Ovary (tissue), 3 donors: Measurements from ENCODE around the gene MAP2K5.

ENCODE experiments used
- EP300 ChIP-seq: sonication (generic); formaldehyde crosslinking; IDR thresholded peaks from one replicate; pipeline ENCODE4 v1.6.1; 2017; ENCODE audit warnings: antibody characterized with exemption
- TF ChIP-seq, protein P1 (sequence below), 3 donors: fragments of 450-650 bp in 2 of 3; fragments of 200-600 bp in 1 of 3; IDR thresholded peaks; one replicate each; pipeline versions ENCODE4 v1.5.1 to v1.8.0; 2016 to 2022; ENCODE audit warnings: antibody characterized with exemption in 3 of 3, mild to moderate bottlenecking in 1 of 3
- donor health status: DM: no; HTN: no; CAD: no.

- TF ChIP-seq, protein P1, sequence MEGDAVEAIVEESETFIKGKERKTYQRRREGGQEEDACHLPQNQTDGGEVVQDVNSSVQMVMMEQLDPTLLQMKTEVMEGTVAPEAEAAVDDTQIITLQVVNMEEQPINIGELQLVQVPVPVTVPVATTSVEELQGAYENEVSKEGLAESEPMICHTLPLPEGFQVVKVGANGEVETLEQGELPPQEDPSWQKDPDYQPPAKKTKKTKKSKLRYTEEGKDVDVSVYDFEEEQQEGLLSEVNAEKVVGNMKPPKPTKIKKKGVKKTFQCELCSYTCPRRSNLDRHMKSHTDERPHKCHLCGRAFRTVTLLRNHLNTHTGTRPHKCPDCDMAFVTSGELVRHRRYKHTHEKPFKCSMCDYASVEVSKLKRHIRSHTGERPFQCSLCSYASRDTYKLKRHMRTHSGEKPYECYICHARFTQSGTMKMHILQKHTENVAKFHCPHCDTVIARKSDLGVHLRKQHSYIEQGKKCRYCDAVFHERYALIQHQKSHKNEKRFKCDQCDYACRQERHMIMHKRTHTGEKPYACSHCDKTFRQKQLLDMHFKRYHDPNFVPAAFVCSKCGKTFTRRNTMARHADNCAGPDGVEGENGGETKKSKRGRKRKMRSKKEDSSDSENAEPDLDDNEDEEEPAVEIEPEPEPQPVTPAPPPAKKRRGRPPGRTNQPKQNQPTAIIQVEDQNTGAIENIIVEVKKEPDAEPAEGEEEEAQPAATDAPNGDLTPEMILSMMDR (IDR thresholded peaks at IDR 0.05): no peak
- no peak for TF ChIP-seq EP300
Measured at GRCh38 chr15:67827562-67828277, 285.2 kb downstream of the MAP2K5 start.
